HEK293 (cell line): ENCODE data around the gene ZNF350.
A peak's percentile ranks its signal among the peaks of the same experiment; 100 is the strongest.

Experiments
- HOXD13 ChIP-seq: sonication (generic); formaldehyde crosslinking; IDR thresholded peaks from 2 replicates; pipeline ENCODE4 v1.8.0; 2022; ENCODE audit warnings: missing genetic modification reagents, borderline replicate concordance
- RBAK ChIP-seq: fragments of 450-650 bp; formaldehyde crosslinking; IDR thresholded peaks from 2 replicates; pipeline ENCODE4 v1.5.1; 2016; ENCODE audit warnings: missing biosample characterization, missing genetic modification characterization
- TCF7L2 ChIP-seq: IDR thresholded peaks from 2 replicates; pipeline ENCODE4 v1.6.1; 2011; ENCODE audit warnings: low read depth, mild to moderate bottlenecking, inconsistent platforms, low read length, moderate library complexity, borderline replicate concordance
- ZEB2 ChIP-seq: fragments of 450-650 bp; formaldehyde crosslinking; IDR thresholded peaks from 2 replicates; pipeline ENCODE4 v1.5.1; 2016; ENCODE audit warnings: missing biosample characterization, missing genetic modification characterization
- ZNF114 ChIP-seq: fragments of 450-650 bp; formaldehyde crosslinking; IDR thresholded peaks from 2 replicates; pipeline ENCODE4 v1.5.0; 2017; ENCODE audit warnings: missing biosample characterization, missing genetic modification characterization
- ZNF133 ChIP-seq: fragments of 450-650 bp; formaldehyde crosslinking; IDR thresholded peaks from 2 replicates; pipeline ENCODE4 v1.5.1; 2016; ENCODE audit warnings: missing biosample characterization, missing genetic modification characterization
- ZNF140 ChIP-seq: fragments of 450-650 bp; formaldehyde crosslinking; IDR thresholded peaks from 2 replicates; pipeline ENCODE4 v1.5.1; 2016; ENCODE audit warnings: missing biosample characterization, missing genetic modification characterization
- ZNF239 ChIP-seq: fragments of 450-650 bp; formaldehyde crosslinking; IDR thresholded peaks from 2 replicates; pipeline ENCODE4 v1.5.1; 2016; ENCODE audit warnings: missing biosample characterization, missing genetic modification characterization
- ZNF248 ChIP-seq: fragments of 450-650 bp; formaldehyde crosslinking; IDR thresholded peaks from 2 replicates; pipeline ENCODE4 v1.5.1; 2017; ENCODE audit warnings: missing biosample characterization, missing genetic modification characterization
- ZNF324 ChIP-seq: fragments of 450-650 bp; formaldehyde crosslinking; IDR thresholded peaks from 2 replicates; pipeline ENCODE4 v1.5.1; 2016; ENCODE audit warnings: missing biosample characterization, missing genetic modification characterization
- ZNF354C ChIP-seq: fragments of 450-650 bp; formaldehyde crosslinking; IDR thresholded peaks from 2 replicates; pipeline ENCODE4 v1.5.1; 2016; ENCODE audit warnings: missing biosample characterization, missing genetic modification characterization, low read depth, borderline replicate concordance
- ZNF596 ChIP-seq: fragments of 450-650 bp; IDR thresholded peaks from 2 replicates; pipeline ENCODE4 v1.5.0; 2018; ENCODE audit warnings: missing biosample characterization, mild to moderate bottlenecking, missing genetic modification characterization, moderate library complexity
- ZNF629 ChIP-seq: fragments of 450-650 bp; formaldehyde crosslinking; IDR thresholded peaks from 2 replicates; pipeline ENCODE4 v1.5.1; 2017; ENCODE audit warnings: missing biosample characterization, missing genetic modification characterization
- ZNF747 ChIP-seq: fragments of 450-650 bp; formaldehyde crosslinking; IDR thresholded peaks from 2 replicates; pipeline ENCODE4 v1.5.1; 2016; ENCODE audit warnings: missing biosample characterization, missing genetic modification characterization
- ZNF785 ChIP-seq: fragments of 450-650 bp; formaldehyde crosslinking; IDR thresholded peaks from 2 replicates; pipeline ENCODE4 v1.5.1; 2016; ENCODE audit warnings: missing biosample characterization, missing genetic modification characterization
- ZNF792 ChIP-seq: fragments of 450-650 bp; formaldehyde crosslinking; IDR thresholded peaks from 2 replicates; pipeline ENCODE4 v1.5.1; 2016; ENCODE audit warnings: missing biosample characterization, missing genetic modification characterization
- ZNF843 ChIP-seq: fragments of 450-650 bp; formaldehyde crosslinking; IDR thresholded peaks from 2 replicates; pipeline ENCODE4 v1.5.1; 2016; ENCODE audit warnings: missing biosample characterization, missing genetic modification characterization
- ZSCAN16 ChIP-seq: fragments of 450-650 bp; formaldehyde crosslinking; IDR thresholded peaks from 2 replicates; pipeline ENCODE4 v1.5.1; 2016; ENCODE audit warnings: missing biosample characterization, missing genetic modification characterization
- TF ChIP-seq, protein P1 (sequence below): fragments of 450-650 bp; formaldehyde crosslinking; IDR thresholded peaks from 2 replicates; pipeline ENCODE4 v1.5.1; 2016; ENCODE audit warnings: missing biosample characterization, missing genetic modification characterization, borderline replicate concordance
- TF ChIP-seq, protein P2 (sequence below): fragments of 450-650 bp; formaldehyde crosslinking; IDR thresholded peaks from 2 replicates; pipeline ENCODE4 v1.5.1; 2016; ENCODE audit warnings: missing biosample characterization, missing genetic modification characterization
- TF ChIP-seq, protein P3 (sequence below): fragments of 450-650 bp; formaldehyde crosslinking; IDR thresholded peaks from 2 replicates; pipeline ENCODE4 v1.5.1; 2016; ENCODE audit warnings: missing biosample characterization, missing genetic modification characterization
- TF ChIP-seq, protein P4 (sequence below): fragments of 450-650 bp; formaldehyde crosslinking; IDR thresholded peaks from 2 replicates; pipeline ENCODE4 v1.5.1; 2016; ENCODE audit warnings: missing biosample characterization, missing genetic modification characterization
- TF ChIP-seq, protein P5 (sequence below): fragments of 450-650 bp; formaldehyde crosslinking; IDR thresholded peaks from 2 replicates; pipeline ENCODE4 v1.5.1; 2016; ENCODE audit warnings: missing biosample characterization, missing genetic modification characterization
- TF ChIP-seq, protein P6 (sequence below): fragments of 450-650 bp; formaldehyde crosslinking; IDR thresholded peaks from 2 replicates; pipeline ENCODE4 v1.5.1; 2016; ENCODE audit warnings: missing biosample characterization, missing genetic modification characterization

The ZNF350 gene

DNA sequence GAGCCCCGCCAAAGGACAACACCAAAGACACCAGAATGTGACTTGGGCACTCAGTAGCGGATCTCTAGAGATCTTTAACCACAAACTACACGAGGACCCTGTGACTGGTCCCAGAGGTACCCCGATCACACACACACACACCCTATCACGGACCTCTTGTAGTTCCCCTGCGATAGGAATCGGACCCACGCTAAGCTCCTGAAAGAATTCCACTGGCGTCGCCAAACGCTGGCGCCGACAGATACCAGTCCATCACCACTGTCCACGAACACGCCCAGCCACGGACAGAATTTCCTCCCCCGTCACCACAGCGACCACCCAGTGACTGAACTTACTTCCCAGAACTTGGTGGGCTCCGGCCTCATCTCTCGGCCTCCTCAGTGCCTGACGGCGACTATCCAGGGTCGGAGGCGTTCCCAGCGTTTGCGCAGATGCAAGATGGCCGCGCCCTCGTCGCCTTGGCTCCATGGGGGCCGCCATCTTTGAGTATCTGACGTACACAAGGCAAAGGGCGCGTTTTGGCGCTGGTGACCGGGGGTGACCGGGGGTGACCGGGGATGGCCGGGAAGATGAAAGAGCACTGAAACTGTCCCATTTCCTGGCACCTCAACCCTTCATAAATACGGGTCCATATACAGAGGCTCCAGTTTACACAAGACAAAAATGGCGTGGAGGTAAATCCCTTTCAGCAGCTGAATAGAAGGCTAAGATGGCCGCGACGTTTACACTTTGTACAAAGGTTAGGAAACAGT is 21.3 kb upstream of the ZNF350 start, which contains the start of gene ZNF615 (continued):
- TF ChIP-seq, protein P1, sequence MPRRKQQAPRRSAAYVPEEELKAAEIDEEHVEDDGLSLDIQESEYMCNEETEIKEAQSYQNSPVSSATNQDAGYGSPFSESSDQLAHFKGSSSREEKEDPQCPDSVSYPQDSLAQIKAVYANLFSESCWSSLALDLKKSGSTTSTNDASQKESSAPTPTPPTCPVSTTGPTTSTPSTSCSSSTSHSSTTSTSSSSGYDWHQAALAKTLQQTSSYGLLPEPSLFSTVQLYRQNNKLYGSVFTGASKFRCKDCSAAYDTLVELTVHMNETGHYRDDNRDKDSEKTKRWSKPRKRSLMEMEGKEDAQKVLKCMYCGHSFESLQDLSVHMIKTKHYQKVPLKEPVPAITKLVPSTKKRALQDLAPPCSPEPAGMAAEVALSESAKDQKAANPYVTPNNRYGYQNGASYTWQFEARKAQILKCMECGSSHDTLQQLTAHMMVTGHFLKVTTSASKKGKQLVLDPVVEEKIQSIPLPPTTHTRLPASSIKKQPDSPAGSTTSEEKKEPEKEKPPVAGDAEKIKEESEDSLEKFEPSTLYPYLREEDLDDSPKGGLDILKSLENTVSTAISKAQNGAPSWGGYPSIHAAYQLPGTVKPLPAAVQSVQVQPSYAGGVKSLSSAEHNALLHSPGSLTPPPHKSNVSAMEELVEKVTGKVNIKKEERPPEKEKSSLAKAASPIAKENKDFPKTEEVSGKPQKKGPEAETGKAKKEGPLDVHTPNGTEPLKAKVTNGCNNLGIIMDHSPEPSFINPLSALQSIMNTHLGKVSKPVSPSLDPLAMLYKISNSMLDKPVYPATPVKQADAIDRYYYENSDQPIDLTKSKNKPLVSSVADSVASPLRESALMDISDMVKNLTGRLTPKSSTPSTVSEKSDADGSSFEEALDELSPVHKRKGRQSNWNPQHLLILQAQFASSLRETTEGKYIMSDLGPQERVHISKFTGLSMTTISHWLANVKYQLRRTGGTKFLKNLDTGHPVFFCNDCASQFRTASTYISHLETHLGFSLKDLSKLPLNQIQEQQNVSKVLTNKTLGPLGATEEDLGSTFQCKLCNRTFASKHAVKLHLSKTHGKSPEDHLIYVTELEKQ (tag by site-specific recombination): no peak
- TF ChIP-seq ZEB2 (tag by site-specific recombination) (peak; percentile 34; the same call in 1 of the 2 replicates), ZNF140 (tag by site-specific recombination) (no peak), ZNF792 (no peak), ZNF248 (tag by site-specific recombination) (no peak), RBAK (tag by site-specific recombination) (no peak), ZNF324 (tag by site-specific recombination) (no peak), ZNF785 (tag by site-specific recombination) (no peak), HOXD13 (CRISPR knock-in tag) (no peak), ZNF354C (tag by site-specific recombination) (no peak), ZNF133 (tag by site-specific recombination) (no peak), ZNF114 (tag by site-specific recombination) (no peak), ZNF596 (tag by site-specific recombination) (no peak), ZSCAN16 (tag by site-specific recombination) (no peak), TCF7L2 (peak; percentile 88; the same call in 1 of the 2 replicates), ZNF843 (tag by site-specific recombination) (peak; percentile 11; the same call in 1 of the 2 replicates), ZNF629 (tag by site-specific recombination) (no peak), ZNF747 (tag by site-specific recombination) (no peak), ZNF239 (tag by site-specific recombination) (no peak)
- TF ChIP-seq, protein P2, sequence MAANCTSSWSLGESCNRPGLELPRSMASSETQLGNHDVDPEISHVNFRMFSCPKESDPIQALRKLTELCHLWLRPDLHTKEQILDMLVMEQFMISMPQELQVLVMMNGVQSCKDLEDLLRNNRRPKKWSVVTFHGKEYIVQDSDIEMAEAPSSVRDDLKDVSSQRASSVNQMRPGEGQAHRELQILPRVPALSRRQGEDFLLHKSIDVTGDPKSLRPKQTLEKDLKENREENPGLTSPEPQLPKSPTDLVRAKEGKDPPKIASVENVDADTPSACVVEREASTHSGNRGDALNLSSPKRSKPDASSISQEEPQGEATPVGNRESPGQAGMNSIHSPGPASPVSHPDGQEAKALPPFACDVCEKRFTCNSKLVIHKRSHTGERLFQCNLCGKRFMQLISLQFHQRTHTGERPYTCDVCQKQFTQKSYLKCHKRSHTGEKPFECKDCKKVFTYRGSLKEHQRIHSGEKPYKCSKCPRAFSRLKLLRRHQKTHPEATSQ: no peak
- TF ChIP-seq, protein P3, sequence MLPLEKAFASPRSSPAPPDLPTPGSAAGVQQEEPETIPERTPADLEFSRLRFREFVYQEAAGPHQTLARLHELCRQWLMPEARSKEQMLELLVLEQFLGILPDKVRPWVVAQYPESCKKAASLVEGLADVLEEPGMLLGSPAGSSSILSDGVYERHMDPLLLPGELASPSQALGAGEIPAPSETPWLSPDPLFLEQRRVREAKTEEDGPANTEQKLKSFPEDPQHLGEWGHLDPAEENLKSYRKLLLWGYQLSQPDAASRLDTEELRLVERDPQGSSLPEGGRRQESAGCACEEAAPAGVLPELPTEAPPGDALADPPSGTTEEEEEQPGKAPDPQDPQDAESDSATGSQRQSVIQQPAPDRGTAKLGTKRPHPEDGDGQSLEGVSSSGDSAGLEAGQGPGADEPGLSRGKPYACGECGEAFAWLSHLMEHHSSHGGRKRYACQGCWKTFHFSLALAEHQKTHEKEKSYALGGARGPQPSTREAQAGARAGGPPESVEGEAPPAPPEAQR (tag by site-specific recombination): no peak
- TF ChIP-seq, protein P4, sequence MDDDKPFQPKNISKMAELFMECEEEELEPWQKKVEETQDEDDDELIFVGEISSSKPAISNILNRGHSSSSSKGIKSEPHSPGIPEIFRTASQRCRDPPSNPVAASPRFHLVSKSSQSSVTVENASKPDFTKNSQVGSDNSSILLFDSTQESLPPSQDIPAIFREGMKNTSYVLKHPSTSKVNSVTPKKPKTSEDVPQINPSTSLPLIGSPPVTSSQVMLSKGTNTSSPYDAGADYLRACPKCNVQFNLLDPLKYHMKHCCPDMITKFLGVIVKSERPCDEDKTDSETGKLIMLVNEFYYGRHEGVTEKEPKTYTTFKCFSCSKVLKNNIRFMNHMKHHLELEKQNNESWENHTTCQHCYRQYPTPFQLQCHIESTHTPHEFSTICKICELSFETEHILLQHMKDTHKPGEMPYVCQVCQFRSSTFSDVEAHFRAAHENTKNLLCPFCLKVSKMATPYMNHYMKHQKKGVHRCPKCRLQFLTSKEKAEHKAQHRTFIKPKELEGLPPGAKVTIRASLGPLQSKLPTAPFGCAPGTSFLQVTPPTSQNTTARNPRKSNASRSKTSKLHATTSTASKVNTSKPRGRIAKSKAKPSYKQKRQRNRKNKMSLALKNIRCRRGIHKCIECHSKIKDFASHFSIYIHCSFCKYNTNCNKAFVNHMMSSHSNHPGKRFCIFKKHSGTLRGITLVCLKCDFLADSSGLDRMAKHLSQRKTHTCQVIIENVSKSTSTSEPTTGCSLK (tag by site-specific recombination): no peak
- TF ChIP-seq, protein P5, sequence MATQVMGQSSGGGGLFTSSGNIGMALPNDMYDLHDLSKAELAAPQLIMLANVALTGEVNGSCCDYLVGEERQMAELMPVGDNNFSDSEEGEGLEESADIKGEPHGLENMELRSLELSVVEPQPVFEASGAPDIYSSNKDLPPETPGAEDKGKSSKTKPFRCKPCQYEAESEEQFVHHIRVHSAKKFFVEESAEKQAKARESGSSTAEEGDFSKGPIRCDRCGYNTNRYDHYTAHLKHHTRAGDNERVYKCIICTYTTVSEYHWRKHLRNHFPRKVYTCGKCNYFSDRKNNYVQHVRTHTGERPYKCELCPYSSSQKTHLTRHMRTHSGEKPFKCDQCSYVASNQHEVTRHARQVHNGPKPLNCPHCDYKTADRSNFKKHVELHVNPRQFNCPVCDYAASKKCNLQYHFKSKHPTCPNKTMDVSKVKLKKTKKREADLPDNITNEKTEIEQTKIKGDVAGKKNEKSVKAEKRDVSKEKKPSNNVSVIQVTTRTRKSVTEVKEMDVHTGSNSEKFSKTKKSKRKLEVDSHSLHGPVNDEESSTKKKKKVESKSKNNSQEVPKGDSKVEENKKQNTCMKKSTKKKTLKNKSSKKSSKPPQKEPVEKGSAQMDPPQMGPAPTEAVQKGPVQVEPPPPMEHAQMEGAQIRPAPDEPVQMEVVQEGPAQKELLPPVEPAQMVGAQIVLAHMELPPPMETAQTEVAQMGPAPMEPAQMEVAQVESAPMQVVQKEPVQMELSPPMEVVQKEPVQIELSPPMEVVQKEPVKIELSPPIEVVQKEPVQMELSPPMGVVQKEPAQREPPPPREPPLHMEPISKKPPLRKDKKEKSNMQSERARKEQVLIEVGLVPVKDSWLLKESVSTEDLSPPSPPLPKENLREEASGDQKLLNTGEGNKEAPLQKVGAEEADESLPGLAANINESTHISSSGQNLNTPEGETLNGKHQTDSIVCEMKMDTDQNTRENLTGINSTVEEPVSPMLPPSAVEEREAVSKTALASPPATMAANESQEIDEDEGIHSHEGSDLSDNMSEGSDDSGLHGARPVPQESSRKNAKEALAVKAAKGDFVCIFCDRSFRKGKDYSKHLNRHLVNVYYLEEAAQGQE (tag by site-specific recombination): no peak
- TF ChIP-seq, protein P6, sequence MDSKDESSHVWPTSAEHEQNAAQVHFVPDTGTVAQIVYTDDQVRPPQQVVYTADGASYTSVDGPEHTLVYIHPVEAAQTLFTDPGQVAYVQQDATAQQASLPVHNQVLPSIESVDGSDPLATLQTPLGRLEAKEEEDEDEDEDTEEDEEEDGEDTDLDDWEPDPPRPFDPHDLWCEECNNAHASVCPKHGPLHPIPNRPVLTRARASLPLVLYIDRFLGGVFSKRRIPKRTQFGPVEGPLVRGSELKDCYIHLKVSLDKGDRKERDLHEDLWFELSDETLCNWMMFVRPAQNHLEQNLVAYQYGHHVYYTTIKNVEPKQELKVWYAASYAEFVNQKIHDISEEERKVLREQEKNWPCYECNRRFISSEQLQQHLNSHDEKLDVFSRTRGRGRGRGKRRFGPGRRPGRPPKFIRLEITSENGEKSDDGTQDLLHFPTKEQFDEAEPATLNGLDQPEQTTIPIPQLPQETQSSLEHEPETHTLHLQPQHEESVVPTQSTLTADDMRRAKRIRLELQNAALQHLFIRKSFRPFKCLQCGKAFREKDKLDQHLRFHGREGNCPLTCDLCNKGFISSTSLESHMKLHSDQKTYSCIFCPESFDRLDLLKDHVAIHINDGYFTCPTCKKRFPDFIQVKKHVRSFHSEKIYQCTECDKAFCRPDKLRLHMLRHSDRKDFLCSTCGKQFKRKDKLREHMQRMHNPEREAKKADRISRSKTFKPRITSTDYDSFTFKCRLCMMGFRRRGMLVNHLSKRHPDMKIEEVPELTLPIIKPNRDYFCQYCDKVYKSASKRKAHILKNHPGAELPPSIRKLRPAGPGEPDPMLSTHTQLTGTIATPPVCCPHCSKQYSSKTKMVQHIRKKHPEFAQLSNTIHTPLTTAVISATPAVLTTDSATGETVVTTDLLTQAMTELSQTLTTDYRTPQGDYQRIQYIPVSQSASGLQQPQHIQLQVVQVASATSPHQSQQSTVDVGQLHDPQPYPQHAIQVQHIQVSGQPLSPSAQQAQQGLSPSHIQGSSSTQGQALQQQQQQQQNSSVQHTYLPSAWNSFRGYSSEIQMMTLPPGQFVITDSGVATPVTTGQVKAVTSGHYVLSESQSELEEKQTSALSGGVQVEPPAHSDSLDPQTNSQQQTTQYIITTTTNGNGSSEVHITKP (tag by site-specific recombination): 0 out of 2 replicates have a peak, but pooled peaks have one; percentile 47
